Prostate gland (tissue), 2 donors: ENCODE data around the gene SPATA21. TPM values are rescaled to one million over a fixed set of nuclear protein-coding genes. Genes with fewer than 3 reads are reported as not detected.

Experiments
- DNase-seq: peaks from one replicate; pipeline ENCODE4 v3.0.0-alpha.2; 2019; ENCODE audit warnings: low spot score
- H3K27ac ChIP-seq, 2 donors: fragments of 200-600 bp; sonication (generic); 2 replicates each; pipeline ENCODE4 v1.5.1; 2017 to 2019
- H3K27me3 ChIP-seq: fragments of 200-600 bp; sonication (generic); replicated peaks from 2 replicates; pipeline ENCODE4 v1.5.1; 2019; ENCODE audit not compliant: insufficient read depth
- H3K36me3 ChIP-seq, 2 donors: fragments of 200-600 bp; sonication (generic); 1 replicate in 1 of 2; 2 replicates in 1 of 2; pipeline versions ENCODE4 v1.5.1 to v1.8.1; 2017 to 2019
- H3K4me1 ChIP-seq: fragments of 200-600 bp; sonication (generic); replicated peaks from 2 replicates; pipeline ENCODE4 v1.5.1; 2019
- H3K4me3 ChIP-seq, 2 donors: fragments of 200-600 bp; sonication (generic); 2 replicates each; pipeline ENCODE4 v1.5.1; 2017 to 2019
- H3K9me3 ChIP-seq: fragments of 200-600 bp; sonication (generic); 2 replicates; pipeline ENCODE4 v1.5.1; 2017
- POLR2A ChIP-seq: fragments of 450-650 bp; IDR thresholded peaks from one replicate; pipeline ENCODE4 v1.6.1; 2016; ENCODE audit warnings: antibody characterized with exemption, mild to moderate bottlenecking
- POLR2AphosphoS5 ChIP-seq: sonication (generic); formaldehyde crosslinking; IDR thresholded peaks from one replicate; pipeline ENCODE4 v1.6.1; 2017; ENCODE audit warnings: antibody characterized with exemption
- WGBS: methylation state at CpG from one replicate; pipeline ENCODE4 v1.1.5; 2018; 5-methylcytosine and 5-hydroxymethylcytosine counted together
- intact Hi-C: fragments of 100-400 bp; cut with DNase I; formaldehyde crosslinking; loops from one replicate; pipeline ENCODE4 v1.14.2; 2022
- total RNA-seq, 2 donors: library from RNA; depleted of rRNA; stranded (reverse); fragments of >200 nt; gene quantifications; one replicate each; pipeline ENCODE4 v1.1.0, GENCODE V29; 2016
- TF ChIP-seq, protein P1 (sequence below), 4 experiments: fragments of 200-600 bp in 2 of 4; fragments of 450-650 bp in 2 of 4; sonication (generic) in 2 of 4; IDR thresholded peaks; 1 replicate in 3 of 4; 2 replicates in 1 of 4; pipeline ENCODE4 v1.5.1; 2016 to 2019; ENCODE audit warnings: antibody characterized with exemption in 4 of 4, mild to moderate bottlenecking in 2 of 4, moderate library complexity in 2 of 4

SPATA21 gene
- total RNA-seq, 2 donors from 2014 or later, result not detected

DNA sequence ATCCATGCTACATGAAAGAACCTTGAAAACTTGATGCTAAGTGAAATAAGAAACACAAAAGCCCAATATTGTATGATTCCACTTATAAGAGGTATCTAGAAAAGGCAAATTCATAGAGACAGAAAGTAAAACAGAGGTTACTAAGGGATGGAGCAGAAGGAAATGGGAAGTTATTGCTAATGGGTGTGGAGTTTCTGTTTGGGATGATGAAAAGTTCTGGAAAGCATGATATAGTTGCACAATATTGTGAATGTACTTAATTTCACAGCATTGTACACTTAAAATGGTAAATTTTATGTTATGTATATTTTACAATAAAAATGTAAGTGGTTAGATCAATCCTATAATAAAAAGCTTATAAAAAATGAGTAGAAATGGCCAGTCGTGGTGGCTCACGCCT, 1.7 kb upstream of the SPATA21 start:
- H3K9me3 ChIP-seq, result no peaks in the 10 kb centered on the region
- WGBS, result 84% methylated on average over 2 of the region's 2 CpGs
- no peaks in the 10 kb centered on the region for H3K27me3 ChIP-seq
- H3K27ac ChIP-seq, result no peak overlapping the region
- DNase-seq, result no peak
- H3K4me3 ChIP-seq, result no peak overlapping the region
- TF ChIP-seq POLR2A (no peak), POLR2AphosphoS5 (no peak)
- TF ChIP-seq, protein P1, sequence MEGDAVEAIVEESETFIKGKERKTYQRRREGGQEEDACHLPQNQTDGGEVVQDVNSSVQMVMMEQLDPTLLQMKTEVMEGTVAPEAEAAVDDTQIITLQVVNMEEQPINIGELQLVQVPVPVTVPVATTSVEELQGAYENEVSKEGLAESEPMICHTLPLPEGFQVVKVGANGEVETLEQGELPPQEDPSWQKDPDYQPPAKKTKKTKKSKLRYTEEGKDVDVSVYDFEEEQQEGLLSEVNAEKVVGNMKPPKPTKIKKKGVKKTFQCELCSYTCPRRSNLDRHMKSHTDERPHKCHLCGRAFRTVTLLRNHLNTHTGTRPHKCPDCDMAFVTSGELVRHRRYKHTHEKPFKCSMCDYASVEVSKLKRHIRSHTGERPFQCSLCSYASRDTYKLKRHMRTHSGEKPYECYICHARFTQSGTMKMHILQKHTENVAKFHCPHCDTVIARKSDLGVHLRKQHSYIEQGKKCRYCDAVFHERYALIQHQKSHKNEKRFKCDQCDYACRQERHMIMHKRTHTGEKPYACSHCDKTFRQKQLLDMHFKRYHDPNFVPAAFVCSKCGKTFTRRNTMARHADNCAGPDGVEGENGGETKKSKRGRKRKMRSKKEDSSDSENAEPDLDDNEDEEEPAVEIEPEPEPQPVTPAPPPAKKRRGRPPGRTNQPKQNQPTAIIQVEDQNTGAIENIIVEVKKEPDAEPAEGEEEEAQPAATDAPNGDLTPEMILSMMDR (IDR thresholded peaks at IDR 0.05), result no peak
- H3K4me1 ChIP-seq, result peaks cover 4% of the 10 kb centered on the region
- intact Hi-C loops, result no loop called here
- no peaks in the 10 kb centered on the region for H3K36me3 ChIP-seq

- 79% methylated on average over 2 of the region's 2 CpGs for WGBS
These were observed 1.3 kb upstream of the SPATA21 start for GRCh38 chr1:16438516-16438915.

GRCh38 chr1:16434501-16434900, 2.7 kb downstream of the SPATA21 start:
- DNase-seq, result no peak
- Histone ChIP-seq H3K9me3 (no peaks in the 10 kb centered on the region), H3K4me1 (no peaks in the 10 kb centered on the region), H3K4me3 (no peak overlapping the region), H3K27me3 (no peaks in the 10 kb centered on the region), H3K27ac (no peak overlapping the region), H3K36me3 (no peaks in the 10 kb centered on the region)
- 63% methylated on average over 2 of the region's 2 CpGs for WGBS
- TF ChIP-seq, protein P1 (IDR thresholded peaks at IDR 0.05), result no peak
- TF ChIP-seq POLR2A (no peak), POLR2AphosphoS5 (no peak)
- intact Hi-C loops, result no loop called here

More at GRCh38 chr1:16438516-16438915, 1.3 kb upstream of the SPATA21 start:
- no peaks in the 10 kb centered on the region for H3K36me3 ChIP-seq
- H3K27ac ChIP-seq, result no peak overlapping the region
- TF ChIP-seq, protein P1 (IDR thresholded peaks at IDR 0.05), result no peak
- TF ChIP-seq POLR2A, result no peak
- TF ChIP-seq POLR2AphosphoS5, result no peak
- no peaks in the 10 kb centered on the region for H3K9me3 ChIP-seq
- intact Hi-C loops, result no loop called here
- no peak overlapping the region for H3K4me3 ChIP-seq
- H3K4me1 ChIP-seq, result peaks cover 4% of the 10 kb centered on the region
- no peak for DNase-seq
- no peaks in the 10 kb centered on the region for H3K27me3 ChIP-seq

DNA sequence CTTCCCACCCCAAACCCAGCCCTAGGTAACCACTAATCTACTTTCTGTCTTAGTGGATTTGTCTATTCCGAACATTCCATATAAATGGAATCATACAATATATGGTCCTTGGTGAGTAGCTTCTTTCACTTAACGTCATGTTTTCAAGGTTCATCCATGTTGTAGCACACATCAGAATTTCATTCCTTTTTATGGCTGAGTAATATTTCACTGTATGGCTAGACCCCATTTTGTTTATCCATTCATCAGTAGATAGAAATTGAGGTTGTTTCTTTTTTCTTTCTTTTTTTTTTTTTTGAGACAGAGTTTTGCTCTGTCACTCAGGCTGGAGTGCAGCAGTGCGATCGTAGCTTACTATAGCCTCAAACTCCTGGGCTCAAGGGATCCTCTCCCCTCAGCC, 3.2 kb downstream of the SPATA21 start:
- intact Hi-C loops, result no loop called here
- H3K4me3 ChIP-seq, result no peak overlapping the region
- no peak for DNase-seq
- no peak overlapping the region for H3K27ac ChIP-seq
- no peaks in the 10 kb centered on the region for H3K36me3 ChIP-seq
- WGBS, result 97% methylated on average over 4 of the region's 4 CpGs
- TF ChIP-seq, protein P1 (IDR thresholded peaks at IDR 0.05), result no peak
- TF ChIP-seq POLR2A (no peak), POLR2AphosphoS5 (no peak)
- no peaks in the 10 kb centered on the region for H3K4me1 ChIP-seq
- no peaks in the 10 kb centered on the region for H3K9me3 ChIP-seq
- no peaks in the 10 kb centered on the region for H3K27me3 ChIP-seq

DNA sequence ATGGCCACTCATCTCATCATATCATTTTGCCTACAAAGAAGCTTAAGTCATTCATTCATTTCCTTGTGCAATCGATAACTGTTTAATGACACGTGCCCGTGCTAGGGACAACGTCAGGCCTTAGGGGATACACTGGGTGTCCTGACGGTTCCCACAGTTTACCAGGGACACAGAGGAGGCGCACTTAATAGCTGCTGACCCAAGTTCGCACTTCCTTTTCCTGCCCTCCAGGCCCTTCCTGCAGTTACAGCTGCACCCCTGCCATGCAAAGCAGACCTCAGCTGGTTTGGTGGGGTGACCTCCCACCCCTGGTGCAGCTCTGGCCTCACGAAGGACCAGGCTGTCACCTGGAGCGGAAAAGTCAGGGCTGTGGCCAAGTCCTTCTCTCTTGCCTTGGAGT, 4.2 kb downstream of the SPATA21 start:
- intact Hi-C loops, result no loop called here
- DNase-seq, result no peak
- TF ChIP-seq POLR2AphosphoS5 (no peak), POLR2A (no peak)
- TF ChIP-seq, protein P1 (IDR thresholded peaks at IDR 0.05), result no peak
- H3K27ac ChIP-seq, result no peak overlapping the region
- no peaks in the 10 kb centered on the region for H3K36me3 ChIP-seq
- H3K4me1 ChIP-seq, result no peaks in the 10 kb centered on the region
- no peaks in the 10 kb centered on the region for H3K27me3 ChIP-seq
- H3K4me3 ChIP-seq, result no peak overlapping the region
- 62% methylated on average over 9 of the region's 9 CpGs for WGBS
- H3K9me3 ChIP-seq, result no peaks in the 10 kb centered on the region
